Measurements from ENCODE around the gene WBP11. TPM values are rescaled to one million over a fixed set of nuclear protein-coding genes. Genes with fewer than 3 reads are reported as not detected.
A peak's percentile ranks its signal among the peaks of the same experiment; 100 is the strongest.
"Not testable (repeated sequence)": the region's sequence is repeated elsewhere in the genome, so short reads cannot be mapped to it uniquely, and the experiment has no call there.

WBP11 gene
- total and polyA plus RNA-seq, 10 donors: 16.0 to 61.4 (median 24.6) TPM

DNA sequence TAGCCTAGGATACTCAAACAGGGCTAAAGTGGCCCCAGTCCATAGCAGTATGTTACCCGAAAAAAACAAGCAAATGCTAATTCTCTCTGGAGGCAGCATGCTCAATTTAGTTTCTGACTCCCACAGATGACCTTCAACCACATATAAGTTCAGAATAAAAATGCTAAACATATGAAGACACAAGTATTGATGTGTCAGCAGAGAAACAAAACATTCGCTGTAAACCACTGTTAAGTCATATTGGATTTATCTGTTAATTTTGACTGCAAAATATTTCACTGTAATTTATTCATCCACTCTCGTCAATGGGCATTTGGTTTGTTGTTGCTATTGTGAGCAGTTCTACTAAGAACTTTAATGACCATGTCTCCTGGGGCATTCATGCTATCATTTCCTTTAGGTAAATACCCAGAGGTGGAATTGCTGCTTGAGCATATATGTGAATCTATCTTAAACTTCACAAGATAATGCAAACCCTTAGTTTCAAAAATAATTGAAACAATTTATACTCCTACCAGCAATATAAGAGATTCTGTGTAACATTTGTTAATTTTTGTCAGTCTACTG, 36.5 kb downstream of the WBP11 start:
- WGBS, 5 donors: 87 to 96% (median 90%) methylated on average over 3 of the region's 3 CpGs
- peak overlapping the region in 1 of 8 donors; percentile 97 for H3K4me3 ChIP-seq
- H3K9me3 ChIP-seq: peaks cover 0 to 37% (median 21%) of the 10 kb centered on the region in 8 donors
- DNase-seq: no peak
- peaks cover 4 to 61% (median 26%) of the 10 kb centered on the region in 6 donors for H3K4me1 ChIP-seq
- no peaks in the 10 kb centered on the region for H3K27me3 ChIP-seq (replicated peaks in 1 of 7)
- peaks cover 0 to 53% (median 8%) of the 10 kb centered on the region in 6 donors for H3K36me3 ChIP-seq
- intact Hi-C loops (cut with DNase I; ENCODE audit: low total_unique reads): no loop called here
- H3K27ac ChIP-seq: no peak overlapping the region
- no peak for TF ChIP-seq POLR2AphosphoS5 (IDR thresholded peaks at IDR 0.05)
- TF ChIP-seq, protein P1, sequence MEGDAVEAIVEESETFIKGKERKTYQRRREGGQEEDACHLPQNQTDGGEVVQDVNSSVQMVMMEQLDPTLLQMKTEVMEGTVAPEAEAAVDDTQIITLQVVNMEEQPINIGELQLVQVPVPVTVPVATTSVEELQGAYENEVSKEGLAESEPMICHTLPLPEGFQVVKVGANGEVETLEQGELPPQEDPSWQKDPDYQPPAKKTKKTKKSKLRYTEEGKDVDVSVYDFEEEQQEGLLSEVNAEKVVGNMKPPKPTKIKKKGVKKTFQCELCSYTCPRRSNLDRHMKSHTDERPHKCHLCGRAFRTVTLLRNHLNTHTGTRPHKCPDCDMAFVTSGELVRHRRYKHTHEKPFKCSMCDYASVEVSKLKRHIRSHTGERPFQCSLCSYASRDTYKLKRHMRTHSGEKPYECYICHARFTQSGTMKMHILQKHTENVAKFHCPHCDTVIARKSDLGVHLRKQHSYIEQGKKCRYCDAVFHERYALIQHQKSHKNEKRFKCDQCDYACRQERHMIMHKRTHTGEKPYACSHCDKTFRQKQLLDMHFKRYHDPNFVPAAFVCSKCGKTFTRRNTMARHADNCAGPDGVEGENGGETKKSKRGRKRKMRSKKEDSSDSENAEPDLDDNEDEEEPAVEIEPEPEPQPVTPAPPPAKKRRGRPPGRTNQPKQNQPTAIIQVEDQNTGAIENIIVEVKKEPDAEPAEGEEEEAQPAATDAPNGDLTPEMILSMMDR (IDR thresholded peaks at IDR 0.05 in 8 of 11, conservative IDR thresholded peaks at IDR 0.05 in 3 of 11): no peak
- TF ChIP-seq POLR2A (IDR thresholded peaks at IDR 0.05): no peak

DNA sequence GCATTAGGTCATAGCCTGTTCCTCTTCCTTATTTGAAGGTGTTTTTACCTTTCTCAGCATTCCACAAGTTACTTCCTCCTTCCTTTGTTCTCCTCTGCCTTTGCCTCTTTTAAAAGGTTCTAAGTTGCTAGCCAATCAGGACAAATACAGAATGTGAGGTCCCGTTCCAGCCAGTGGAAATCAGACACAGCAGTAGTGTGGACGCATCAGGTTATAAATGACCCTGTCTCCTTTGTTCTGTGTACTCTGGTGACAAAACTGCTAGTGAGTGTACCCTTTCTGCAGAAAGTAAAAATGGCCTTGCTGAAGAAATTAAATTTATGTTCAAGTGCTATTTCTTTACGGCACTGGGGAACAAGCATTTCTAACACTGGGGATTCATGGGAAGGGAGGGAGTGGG, 37.3 kb downstream of the WBP11 start:
- H3K27ac ChIP-seq; intact Hi-C loops (cut with DNase I; ENCODE audit: low total_unique reads); DNase-seq; H3K27me3 ChIP-seq (replicated peaks in 1 of 7); H3K4me3 ChIP-seq: not testable (repeated sequence)
- 93 to 98% (median 97%) methylated on average over 3 of the region's 3 CpGs for WGBS, 5 donors
- Histone ChIP-seq H3K4me1 (peaks cover 4 to 55% (median 20%) of the 10 kb centered on the region in 6 donors), H3K9me3 (peaks cover 0 to 44% (median 26%) of the 10 kb centered on the region in 8 donors), H3K36me3 (peaks cover 0 to 60% (median 8%) of the 10 kb centered on the region in 6 donors)

DNA sequence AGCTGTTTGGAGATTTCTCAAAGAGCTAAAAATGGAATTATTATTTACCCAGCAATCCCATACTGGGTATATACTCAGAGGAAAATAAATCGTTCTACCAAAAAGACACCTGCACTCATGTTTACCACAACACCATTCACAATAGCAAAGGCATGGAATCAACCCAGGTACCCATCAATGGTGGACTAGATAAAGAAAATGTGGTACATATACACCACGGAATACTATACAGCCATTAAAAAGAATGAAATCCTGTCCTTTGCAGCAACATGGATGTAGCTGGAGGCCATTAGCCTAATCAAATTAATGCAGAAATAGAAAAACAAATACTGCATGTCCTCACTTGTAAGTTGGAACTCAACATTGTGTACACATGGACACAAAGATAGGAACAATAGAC, 37.9 kb downstream of the WBP11 start:
- TF ChIP-seq POLR2A (IDR thresholded peaks at IDR 0.05) (no peak), POLR2AphosphoS5 (IDR thresholded peaks at IDR 0.05) (no peak)
- TF ChIP-seq, protein P1 (IDR thresholded peaks at IDR 0.05 in 8 of 11, conservative IDR thresholded peaks at IDR 0.05 in 3 of 11): no peak
- peaks cover 4 to 55% (median 20%) of the 10 kb centered on the region in 6 donors for H3K4me1 ChIP-seq
- H3K27ac ChIP-seq: no peak overlapping the region
- WGBS, 5 donors: 91 to 98% (median 96%) methylated on average over 2 of the region's 2 CpGs
- H3K27me3 ChIP-seq (replicated peaks in 1 of 7): no peaks in the 10 kb centered on the region
- H3K4me3 ChIP-seq: no peak overlapping the region
- peaks cover 0 to 50% (median 32%) of the 10 kb centered on the region in 8 donors for H3K9me3 ChIP-seq
- H3K36me3 ChIP-seq: peaks cover 0 to 67% (median 10%) of the 10 kb centered on the region in 6 donors
- intact Hi-C loops (cut with DNase I; ENCODE audit: low total_unique reads): no loop called here
- DNase-seq: no peak

DNA sequence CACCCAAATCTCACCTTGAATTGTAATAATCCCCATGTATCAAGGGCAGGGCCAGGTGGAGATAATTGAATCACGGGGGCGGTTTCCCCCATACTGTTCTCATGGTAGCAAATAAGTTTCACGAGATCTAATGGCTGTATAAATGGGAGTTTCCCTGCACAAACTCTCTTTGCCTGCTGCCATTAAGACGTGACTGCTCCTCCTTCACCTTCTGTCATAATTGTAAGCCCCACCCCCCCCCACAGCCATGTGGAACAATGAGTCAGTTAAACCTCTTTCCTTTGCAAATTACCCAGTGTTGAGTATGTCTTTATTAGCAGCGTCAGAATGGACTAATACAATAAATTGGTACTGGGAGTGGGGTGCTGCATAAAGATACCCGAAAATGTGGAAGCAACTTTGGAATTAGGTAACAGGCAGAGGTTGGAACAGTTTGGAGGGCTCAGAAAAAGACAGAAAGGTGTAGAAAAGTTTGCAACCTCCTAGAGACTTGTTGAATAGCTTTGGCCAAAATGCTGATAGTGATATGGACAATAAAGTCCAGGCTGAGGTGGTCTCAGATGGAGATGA, 43.5 kb downstream of the WBP11 start:
- H3K4me3 ChIP-seq; DNase-seq; intact Hi-C loops (cut with DNase I; ENCODE audit: low total_unique reads); H3K27me3 ChIP-seq (replicated peaks in 1 of 7); H3K27ac ChIP-seq: not testable (repeated sequence)
- H3K4me1 ChIP-seq: peaks cover 0 to 14% (median 0%) of the 10 kb centered on the region in 6 donors
- peaks cover 0 to 35% (median 22%) of the 10 kb centered on the region in 8 donors for H3K9me3 ChIP-seq
- peaks cover 0 to 39% (median 4%) of the 10 kb centered on the region in 6 donors for H3K36me3 ChIP-seq
- 66 to 94% (median 83%) methylated on average over 6 of the region's 6 CpGs for WGBS, 5 donors

DNA sequence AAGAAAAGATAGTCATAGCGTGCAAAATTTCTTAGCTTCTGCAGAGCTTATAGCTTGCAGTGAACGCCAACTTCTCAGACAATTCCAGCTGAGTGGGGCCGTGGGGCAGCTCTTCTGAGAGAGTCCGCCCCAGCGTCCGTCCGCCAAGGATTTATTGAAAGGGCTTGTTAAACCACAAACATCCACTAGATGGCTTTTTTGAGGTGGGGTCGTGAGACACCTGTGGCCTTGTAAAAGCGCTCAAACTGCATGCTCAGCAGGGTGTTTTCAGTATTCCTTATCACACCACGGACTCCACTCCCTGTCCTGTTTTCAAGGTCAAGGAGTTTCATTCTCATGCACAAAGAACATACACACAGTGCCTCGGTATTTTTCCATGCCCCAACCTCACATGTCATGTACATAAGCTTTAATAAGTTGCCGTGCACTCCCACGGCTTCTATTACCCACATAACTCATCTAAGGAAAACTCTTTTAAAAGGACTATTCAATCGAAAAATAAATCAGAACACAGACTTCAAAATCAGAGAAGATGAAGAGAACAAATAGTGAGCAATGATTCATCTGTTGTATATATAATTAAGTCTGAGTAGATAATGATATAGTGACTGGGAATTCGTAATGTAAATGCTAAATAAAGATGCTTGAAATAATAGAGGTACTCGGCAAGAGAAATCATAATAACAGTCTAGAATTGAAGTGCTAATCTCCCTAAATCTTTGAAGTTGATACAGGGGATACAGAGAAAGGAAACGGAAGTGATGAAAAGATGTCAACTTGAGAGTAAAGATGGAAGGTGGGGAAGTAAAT, 46.7 kb downstream of the WBP11 start:
- TF ChIP-seq POLR2A (IDR thresholded peaks at IDR 0.05) (no peak), POLR2AphosphoS5 (IDR thresholded peaks at IDR 0.05) (no peak)
- TF ChIP-seq, protein P1 (IDR thresholded peaks at IDR 0.05 in 8 of 11, conservative IDR thresholded peaks at IDR 0.05 in 3 of 11): peak in 5 of 11 experiments; percentile 24 to 49 (median 30)
- Histone ChIP-seq H3K4me3 (no peak overlapping the region), H3K27ac (no peak overlapping the region), H3K9me3 (peaks cover 0 to 25% (median 18%) of the 10 kb centered on the region in 8 donors), H3K4me1 (peaks cover 0 to 14% (median 0%) of the 10 kb centered on the region in 6 donors), H3K36me3 (peaks cover 0 to 22% (median 2%) of the 10 kb centered on the region in 6 donors), H3K27me3 (replicated peaks in 1 of 7) (no peaks in the 10 kb centered on the region)
- 50 to 59% (median 54%) methylated on average over 17 of the region's 17 CpGs for WGBS, 5 donors
- intact Hi-C loops (cut with DNase I; ENCODE audit: low total_unique reads): no loop called here
- no peak for DNase-seq

Measured in spleen (tissue), 11 donors.